GM18858 (cell line): Measurements from ENCODE around the gene DHDH.
"Not testable (repeated sequence)": the region's sequence is repeated elsewhere in the genome, so short reads cannot be mapped to it uniquely, and the experiment has no call there.

Experiments used
- ATAC-seq: cut with Tn5 transposase; IDR thresholded peaks from one replicate; pipeline ENCODE4 v1.9.1; 2021; ENCODE audit not compliant: unreplicated experiment

DHDH gene

DNA sequence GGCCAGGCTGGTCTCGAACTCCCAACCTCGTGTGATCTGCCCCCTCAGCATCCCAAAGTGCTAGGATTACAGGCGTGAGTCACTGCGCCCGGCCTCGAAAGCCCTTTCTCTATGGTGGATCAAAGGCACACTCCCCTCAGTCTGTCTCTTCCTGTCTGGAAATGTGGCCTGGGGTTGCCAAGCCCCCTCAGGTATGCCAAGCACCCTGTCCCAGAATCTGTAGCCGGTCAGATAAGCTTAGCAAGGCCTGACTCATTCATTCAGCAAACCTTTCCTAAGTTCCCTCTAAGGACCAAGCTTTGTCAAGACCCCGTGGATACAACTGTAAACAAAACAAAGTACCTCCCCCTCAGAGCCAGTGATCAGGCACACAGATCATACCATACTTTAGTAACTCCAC, 19.3 kb upstream of the DHDH start:
- ATAC-seq = no peak

DNA sequence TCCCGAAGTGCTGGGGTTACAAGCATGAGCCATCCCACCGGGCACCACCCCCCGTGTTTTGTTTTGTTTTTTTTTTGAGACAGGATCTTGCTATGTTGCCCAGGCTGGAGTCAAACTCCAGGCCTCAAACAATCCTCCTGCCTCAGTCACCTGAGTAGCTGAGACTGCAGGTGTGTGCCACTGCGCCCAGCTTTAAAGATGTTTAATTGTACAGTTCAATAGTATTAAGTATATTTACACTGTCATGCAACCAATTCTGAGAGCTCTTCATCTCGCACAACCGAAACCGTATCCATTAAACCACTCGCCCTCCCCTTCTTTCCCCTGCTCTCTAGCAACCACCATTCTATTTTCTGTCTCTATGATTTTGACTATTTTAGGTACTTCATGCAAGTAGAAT, 17.7 kb upstream of the DHDH start:
- ATAC-seq = no peak

DNA sequence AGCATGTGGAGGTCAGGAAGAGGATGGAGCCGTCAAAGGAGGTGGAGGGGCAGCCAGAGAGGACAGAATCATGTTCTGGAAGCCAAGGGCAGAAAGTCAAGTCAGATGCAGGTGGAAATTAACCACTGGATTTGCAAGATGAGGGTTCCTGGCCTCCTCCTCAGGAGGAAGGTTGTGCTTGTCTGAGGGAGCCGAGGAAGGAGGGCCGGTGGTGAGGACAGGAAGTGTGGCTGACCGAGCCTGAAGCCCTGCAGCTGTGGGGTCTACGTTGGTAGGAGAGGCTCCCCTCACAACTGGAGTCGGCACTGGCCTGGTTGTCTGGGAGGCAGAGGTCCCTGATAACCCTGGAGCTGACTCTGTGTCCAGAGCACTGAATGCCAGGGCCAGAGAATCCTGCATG, 15.4 kb upstream of the DHDH start:
- no peak for ATAC-seq

DNA sequence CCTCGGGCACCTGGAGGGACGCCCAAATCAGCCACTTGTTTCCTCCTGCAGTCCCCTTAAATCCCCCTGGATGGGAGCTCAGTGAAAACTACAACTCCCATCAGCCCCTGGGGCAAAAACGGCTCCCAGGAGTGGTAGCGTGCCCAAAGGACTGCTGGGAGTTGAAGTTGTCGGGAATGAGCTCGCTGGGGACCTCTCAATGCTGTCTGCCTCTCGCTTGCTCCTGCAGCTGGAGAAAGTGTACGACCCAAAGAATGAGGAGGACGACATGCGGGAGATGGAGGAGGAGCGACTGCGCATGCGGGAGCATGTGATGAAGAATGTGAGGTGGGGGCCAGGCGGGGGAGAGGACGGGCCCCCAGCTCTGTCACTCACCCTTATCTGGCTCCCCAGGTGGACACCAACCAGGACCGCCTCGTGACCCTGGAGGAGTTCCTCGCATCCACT, 14.7 kb upstream of the DHDH start:
- ATAC-seq = no peak

DNA sequence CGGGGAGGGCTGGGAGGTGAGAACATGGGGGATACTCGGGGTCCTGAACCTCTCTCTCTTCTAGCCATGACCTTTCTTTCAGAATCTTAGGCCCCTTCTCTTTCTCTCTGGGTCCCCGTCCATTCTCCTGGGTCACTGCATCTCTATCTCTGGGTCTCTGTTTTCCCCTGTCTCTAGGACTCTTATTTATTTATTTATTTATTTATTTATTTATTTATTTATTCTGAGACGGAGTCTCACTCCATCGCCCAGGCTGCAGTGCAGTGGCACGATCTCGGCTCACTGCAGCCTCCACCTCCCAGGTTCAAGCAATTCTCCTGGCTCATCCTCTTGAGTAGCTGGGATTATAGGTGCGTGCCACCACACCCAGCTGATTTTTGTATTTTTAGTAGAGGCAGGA, 14.2 kb upstream of the DHDH start:
- ATAC-seq = not testable (repeated sequence)

DNA sequence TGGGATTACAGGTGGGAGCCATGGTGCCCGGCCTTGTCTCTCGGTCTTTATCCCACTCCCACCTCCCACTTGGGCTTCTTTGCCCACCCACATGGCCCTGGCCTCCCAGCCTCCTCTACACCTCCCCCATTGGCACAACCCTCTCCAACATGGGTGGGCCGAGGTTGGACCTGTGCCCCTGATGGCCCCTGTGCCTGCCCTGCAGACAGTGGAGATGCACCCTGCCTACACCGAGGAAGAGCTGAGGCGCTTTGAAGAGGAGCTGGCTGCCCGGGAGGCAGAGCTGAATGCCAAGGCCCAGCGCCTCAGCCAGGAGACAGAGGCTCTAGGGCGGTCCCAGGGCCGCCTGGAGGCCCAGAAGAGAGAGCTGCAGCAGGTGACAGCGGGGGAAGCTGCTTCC, 12.6 kb upstream of the DHDH start:
- no peak for ATAC-seq

DNA sequence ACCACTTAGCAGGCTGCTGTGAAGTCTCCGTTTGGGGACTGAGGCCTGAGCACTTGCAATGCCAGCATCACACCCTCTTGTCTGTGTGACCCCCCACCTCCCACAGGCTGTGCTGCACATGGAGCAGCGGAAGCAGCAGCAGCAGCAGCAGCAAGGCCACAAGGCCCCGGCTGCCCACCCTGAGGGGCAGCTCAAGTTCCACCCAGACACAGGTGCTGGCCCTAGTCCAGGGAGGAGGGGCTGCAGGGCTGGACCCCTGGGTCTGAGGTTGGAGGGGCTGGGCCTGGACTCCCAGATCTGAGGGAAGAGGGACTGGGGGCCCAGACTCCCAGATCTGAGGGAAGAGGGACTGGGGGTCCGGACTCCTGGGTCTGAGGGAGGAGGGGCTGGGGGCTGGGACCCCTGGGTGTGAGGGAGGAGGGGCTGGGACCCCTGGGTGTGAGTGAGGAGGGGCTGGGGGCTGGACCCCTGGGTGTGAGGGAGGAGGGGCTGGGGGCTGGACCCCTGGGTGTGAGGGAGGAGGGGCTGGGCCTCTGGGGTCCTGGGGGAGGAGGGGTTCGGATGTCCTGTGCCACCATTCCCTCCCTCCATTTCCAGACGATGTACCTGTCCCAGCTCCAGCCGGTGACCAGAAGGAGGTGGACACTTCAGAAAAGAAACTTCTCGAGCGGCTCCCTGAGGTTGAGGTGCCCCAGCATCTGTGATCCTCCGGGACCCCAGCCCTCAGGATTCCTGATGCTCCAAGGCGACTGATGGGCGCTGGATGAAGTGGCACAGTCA, 11.6 kb upstream of the DHDH start:
- ATAC-seq = no peak

DNA sequence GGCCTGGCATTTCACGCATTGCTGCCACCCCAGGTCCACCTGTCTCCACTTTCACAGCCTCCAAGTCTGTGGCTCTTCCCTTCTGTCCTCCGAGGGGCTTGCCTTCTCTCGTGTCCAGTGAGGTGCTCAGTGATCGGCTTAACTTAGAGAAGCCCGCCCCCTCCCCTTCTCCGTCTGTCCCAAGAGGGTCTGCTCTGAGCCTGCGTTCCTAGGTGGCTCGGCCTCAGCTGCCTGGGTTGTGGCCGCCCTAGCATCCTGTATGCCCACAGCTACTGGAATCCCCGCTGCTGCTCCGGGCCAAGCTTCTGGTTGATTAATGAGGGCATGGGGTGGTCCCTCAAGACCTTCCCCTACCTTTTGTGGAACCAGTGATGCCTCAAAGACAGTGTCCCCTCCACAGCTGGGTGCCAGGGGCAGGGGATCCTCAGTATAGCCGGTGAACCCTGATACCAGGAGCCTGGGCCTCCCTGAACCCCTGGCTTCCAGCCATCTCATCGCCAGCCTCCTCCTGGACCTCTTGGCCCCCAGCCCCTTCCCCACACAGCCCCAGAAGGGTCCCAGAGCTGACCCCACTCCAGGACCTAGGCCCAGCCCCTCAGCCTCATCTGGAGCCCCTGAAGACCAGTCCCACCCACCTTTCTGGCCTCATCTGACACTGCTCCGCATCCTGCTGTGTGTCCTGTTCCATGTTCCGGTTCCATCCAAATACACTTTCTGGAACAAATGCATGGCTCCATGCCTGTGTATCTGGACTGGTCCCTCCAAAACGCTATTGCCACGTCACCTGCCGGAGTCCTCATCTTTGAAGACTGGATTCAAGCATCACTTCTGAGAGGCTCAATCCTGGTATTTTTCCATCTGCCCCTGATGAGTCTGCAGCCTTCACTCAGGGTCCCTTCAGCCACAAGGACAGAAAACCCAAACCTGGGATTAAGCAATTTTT, 10.7 kb upstream of the DHDH start:
- no peak for ATAC-seq

DNA sequence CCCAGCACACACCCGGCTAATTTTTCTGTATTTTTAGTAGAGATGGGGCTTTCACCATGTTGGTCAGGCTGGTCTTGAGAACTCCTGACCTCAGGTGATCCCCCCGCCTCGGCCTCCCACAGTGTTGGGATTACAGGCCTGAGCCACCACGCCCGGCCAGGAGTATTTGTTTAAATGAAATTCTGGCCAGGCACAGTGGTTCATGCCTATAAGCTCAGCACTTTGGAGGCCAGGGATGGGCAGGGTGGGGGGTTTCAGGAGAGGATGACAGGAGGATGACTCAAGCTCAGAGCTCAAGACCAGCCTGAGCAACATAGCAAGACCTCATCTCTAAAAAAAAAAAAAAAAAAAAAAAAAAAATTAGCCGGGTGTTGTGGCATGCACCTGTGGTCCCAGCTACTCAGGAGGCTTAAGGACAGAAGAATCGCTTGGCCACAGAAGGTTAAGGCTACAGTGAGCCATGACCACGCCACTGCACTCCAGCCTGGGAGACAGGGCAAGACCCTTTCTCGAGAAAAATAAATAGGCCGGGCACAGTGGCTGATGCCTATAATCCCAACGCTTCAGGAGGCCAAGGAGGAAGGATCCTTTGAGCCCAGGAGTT, 8.2 kb upstream of the DHDH start:
- ATAC-seq = no peak

DNA sequence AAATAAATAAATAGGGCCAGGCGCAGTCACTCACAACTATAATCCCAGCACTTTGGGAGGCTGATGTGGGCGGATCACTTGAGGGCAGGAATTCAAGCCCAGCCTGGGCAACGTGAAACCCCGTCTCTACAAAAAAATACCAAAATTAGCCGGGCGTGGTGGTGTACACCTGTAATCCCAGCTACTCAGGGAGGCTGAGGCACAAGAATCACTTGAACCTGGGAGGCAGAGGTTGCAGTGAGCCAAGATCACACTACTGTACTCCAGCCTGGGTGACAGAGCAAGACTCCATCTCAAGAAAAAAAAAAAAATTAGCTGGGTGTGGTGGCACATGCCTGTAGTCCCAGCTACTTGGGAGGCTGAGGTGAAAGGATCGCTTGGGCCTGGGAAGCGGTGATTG, 7.6 kb upstream of the DHDH start:
- ATAC-seq = not testable (repeated sequence)

DNA sequence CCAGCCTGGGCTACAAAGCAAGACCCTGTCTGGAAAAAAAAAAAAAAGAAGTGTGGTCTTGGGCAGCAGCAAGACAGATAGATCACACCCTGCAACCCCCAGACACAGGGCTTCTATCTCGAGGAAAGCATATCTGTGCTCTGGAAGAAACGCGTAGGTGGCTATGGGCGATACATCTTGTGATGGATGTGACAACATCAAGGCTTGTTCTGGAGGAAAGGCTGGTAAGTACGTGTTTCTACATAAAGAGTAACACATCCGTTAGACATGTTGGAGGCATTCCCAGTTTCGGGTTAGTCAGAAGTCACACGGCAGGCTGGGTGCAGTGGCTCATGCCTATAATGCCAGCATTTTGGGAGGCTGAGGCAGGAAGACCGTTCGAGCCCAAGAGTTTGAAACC, 6.6 kb upstream of the DHDH start:
- no peak for ATAC-seq

DNA sequence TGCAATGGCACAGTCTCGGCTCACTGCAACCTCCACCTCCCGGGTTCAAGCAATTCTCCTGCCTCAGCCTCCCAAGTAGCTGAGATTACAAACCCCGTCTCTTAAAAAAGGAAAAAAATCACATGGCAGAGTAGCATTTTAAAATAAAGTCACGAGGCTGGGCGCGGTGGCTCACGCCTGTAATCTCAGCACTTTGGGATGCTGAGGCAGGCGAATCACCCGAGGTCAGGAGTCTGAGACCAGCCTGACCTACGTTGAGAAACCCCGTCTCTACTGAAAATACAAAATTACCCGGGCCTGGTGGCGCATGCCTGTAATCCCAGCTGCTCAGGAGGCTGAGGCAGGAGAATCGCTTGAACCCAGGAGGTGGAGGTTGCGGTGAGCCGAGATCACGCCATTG, 5.8 kb upstream of the DHDH start:
- ATAC-seq = not testable (repeated sequence)

DNA sequence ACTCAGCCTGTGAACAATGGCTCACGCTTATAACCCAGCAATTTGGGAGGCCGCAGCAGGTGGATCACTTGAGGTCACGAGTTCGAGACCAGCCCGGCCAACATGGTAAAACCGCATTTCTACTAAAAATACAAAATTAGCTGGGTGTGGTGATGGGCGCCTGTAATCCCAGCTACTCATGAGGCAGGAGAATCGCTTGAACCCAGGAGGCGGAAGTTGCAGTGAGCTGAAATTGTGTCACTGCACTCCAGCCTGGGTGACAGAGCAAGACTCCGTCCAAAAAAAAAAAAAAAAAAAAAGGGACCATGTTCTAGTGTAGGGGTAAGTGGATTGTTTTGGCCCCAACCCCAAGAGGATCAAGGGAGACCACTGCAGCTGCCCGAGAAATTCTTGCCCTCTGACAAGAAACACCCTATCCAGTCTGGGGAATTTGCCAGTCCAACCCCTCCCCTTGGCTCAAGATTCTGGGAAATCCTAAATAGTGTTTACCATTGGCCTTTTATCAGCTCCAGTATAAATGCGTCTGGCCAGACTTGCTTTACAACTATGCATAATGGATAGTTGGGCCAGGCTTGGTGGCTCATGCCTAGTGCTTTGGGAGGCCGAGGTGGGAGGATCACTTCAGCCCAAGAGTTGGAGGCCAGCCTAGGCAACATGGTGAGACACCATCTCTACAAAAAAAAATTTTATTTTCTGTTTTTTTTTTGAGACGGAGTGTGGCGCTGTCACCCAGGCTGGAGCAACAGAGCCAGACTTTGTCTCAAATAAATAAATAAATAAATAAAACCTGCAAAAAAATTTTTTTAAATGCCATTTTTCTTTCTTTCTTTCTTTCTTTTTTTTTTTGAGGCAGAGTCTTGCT, 5.1 kb upstream of the DHDH start:
- ATAC-seq = no peak

DNA sequence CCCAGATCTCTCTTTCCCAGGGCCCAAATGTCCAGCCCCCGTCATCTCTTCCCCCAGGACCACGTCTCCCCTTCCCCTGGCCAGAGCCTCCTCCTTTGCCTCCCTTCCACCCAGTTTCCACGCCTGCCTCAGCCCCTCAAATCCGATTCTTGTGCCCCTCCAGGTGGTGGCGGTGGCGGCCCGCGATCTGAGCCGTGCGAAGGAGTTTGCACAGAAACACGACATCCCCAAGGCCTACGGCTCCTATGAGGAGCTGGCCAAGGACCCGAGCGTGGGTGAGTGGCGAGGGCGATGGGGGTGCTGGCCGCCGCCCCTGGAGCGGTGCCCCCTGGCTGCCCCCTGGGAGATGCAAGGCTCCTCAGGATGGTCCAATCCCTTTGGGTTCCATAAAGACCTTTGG, 1.3 kb downstream of the DHDH start:
- no peak for ATAC-seq

DNA sequence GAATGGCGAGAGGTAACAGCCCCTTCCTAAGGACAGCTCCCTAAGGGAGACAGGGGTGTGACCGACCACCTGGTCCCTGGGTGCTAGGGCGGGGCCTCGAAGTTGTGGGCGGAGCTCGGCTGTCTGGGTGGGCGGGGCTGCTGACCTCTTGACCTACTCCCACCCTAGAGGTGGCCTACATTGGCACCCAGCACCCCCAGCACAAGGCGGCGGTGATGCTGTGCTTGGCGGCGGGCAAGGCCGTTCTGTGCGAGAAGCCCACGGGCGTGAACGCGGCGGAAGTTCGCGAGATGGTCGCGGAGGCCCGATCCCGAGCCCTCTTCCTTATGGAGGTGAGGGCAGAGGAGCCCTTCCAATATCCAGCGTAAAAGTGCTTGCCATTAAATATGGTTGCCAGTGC, 2.4 kb downstream of the DHDH start:
- ATAC-seq = no peak

DNA sequence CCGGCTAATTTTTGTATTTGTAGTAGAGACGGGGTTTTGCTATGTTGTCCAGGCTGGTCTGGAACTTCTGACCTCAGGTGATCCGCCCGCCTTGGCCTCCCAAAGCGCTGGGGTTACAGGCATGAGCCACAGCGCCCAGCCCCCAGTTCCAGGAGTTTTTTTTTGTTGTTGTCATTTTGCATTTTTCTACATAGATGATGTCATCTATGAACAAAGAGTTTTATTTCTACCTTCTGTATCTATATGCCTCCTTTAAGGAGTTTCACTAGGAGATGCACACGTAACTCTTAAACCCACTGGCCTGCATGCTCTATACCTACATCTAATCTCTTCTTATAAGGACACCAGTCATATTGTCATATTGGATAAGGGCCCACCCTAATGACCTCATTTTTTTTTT, 4.8 kb downstream of the DHDH start:
- ATAC-seq = no peak

DNA sequence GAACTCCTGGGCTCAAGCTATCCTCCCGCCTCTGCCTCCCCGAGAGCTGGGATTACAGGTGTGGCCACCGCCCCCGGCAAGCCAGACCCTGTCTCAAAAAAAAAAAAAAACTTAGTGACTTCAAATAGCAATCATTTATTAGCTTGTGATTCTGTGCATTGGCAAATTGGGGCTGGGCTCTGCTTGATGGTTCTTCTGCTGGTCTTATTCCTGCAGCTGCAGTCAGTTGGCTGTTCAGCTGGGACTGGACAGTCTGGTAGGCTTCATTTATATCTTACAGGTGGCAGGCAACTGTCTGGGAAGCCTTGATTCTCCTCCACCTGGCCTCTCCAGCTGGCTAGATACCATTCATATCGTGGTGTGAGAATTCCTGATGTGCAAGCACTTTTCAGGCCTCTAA, 7.4 kb downstream of the DHDH start:
- no peak for ATAC-seq

DNA sequence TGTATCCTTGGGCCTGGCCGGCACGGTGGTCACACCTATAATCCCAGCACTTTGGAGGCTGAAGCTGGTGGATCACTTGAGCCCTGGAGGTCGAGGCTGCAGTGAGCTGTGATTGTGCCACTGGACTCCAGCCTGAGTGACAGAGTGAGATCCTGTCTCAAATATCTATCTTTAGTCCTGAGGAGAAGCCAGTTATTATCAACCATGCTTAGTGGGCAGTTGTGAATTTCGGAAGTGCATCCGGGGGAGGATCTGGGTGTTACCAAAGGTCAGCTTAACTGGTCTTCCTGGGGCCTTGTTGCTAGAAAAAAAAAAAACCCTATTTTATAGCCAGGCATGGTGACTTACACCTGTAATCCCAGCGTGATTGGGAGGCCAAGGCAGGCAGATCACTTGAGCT, 9.6 kb downstream of the DHDH start:
- no peak for ATAC-seq

DNA sequence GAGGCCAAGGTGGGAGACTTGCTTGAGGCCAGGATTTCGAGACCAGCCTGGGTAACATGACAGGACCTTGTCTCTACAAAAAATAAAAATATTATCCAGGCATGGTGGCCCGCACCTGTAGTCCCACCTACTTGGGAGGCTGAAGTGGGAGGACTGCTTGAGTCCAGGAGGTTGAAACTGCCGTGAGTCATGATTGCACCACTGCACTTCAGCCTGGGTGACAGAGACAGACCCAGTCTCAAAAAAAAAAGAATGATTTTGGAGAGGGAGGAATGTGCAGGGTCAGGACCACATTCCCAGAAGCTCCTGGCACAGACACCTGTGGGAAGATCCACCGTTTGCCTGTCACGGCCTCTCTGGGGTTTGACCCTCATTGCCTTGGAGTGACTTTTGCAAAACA, 11.9 kb downstream of the DHDH start:
- ATAC-seq = no peak

DNA sequence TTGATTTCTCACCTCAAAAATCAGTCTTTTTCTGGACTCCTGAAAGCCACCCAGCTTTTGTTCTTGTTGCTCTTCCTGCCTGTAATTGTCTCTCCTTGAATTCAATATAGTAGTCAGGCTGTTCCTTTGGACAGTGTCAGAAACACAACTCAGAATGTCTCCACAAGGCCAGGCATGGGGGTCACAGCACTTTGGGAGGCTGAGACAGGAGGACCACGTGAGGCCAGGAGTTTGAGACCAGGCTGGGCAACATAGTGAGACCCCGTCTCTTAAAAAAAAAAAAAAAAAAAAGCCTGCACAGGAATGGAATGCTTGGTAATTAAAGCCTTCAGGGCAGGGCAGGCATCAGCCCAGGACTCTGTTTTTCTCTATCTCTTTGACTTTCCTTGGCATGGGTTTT, 12.3 kb downstream of the DHDH start:
- ATAC-seq = no peak
